OCI-LY7 (cell line): ENCODE results near the gene CACNA1I. TPM values are rescaled to one million over a fixed set of nuclear protein-coding genes. Genes with fewer than 3 reads are reported as not detected.

Source experiments
- BruUV-seq: library from RNA; stranded (reverse); fragments of 400-500 nt; replicated peaks from 2 replicates; lab custom pipeline; 2021; lab: Mats Ljungman, UMichigan
- CTCF ChIA-PET: fragments of 300-600 bp; sonication (Branson Sonifier 250); formaldehyde crosslinking; loops from one replicate; lab custom pipeline; 2022; ENCODE audit warnings: antibody characterized with exemption; ENCODE audit not compliant: unreplicated experiment; lab: Charles Lee
- POLR2A ChIA-PET: fragments of 300-600 bp; sonication (Branson Sonifier 250); formaldehyde crosslinking; loops from one replicate; lab custom pipeline; 2022; ENCODE audit warnings: antibody characterized with exemption; lab: Charles Lee
- DNase-seq: peaks from one replicate; pipeline ENCODE4 v3.0.0-alpha.2; 2015; ENCODE audit warnings: low spot score
- H2AFZ ChIP-seq: fragments of 200-600 bp; sonication (generic), shearing (Covaris generic); 2 replicates; pipeline ENCODE4 v1.6.1; 2014; ENCODE audit warnings: mild to moderate bottlenecking, antibody characterized with exemption, low read length, moderate library complexity
- H3K27ac ChIP-seq: fragments of 200-600 bp; sonication (generic); 2 replicates; pipeline ENCODE4 v1.5.1; 2014; ENCODE audit warnings: mixed run types, low read depth, mild to moderate bottlenecking, moderate library complexity, low read length, inconsistent platforms; ENCODE audit not compliant: poor library complexity, severe bottlenecking
- H3K36me3 ChIP-seq: fragments of 200-600 bp; sonication (generic); 2 replicates; pipeline ENCODE4 v1.6.1; 2014; ENCODE audit warnings: mild to moderate bottlenecking, antibody characterized with exemption, low read length, moderate library complexity, mixed read lengths; ENCODE audit not compliant: insufficient read depth
- H3K4me1 ChIP-seq: fragments of 200-600 bp; sonication (generic); 2 replicates; pipeline ENCODE4 v1.5.1; 2014; ENCODE audit warnings: mild to moderate bottlenecking, low read length; ENCODE audit not compliant: insufficient read depth, poor library complexity, severe bottlenecking
- H3K4me2 ChIP-seq: fragments of 200-600 bp; sonication (generic); 2 replicates; pipeline ENCODE4 v1.6.1; 2014; ENCODE audit warnings: mild to moderate bottlenecking, low read length
- H3K4me3 ChIP-seq: fragments of 200-600 bp; sonication (generic); 2 replicates; pipeline ENCODE4 v1.5.1; 2014; ENCODE audit warnings: mild to moderate bottlenecking, low read depth, low read length; ENCODE audit not compliant: poor library complexity, severe bottlenecking
- H3K79me2 ChIP-seq: fragments of 200-600 bp; sonication (generic); 2 replicates; pipeline ENCODE4 v1.6.1; 2016; ENCODE audit warnings: low read depth, mild to moderate bottlenecking, low read length, moderate library complexity, mixed read lengths; ENCODE audit not compliant: insufficient read depth
- H3K9me2 ChIP-seq: fragments of 200-600 bp; sonication (generic); 2 replicates; pipeline ENCODE4 v1.6.1; 2016; ENCODE audit warnings: mild to moderate bottlenecking, low read length, mixed read lengths; ENCODE audit not compliant: insufficient read depth
- H3K9me3 ChIP-seq: fragments of 200-600 bp; sonication (generic); 2 replicates; pipeline ENCODE4 v1.6.1; 2014; ENCODE audit warnings: mild to moderate bottlenecking, mixed run types, low read length, mixed read lengths
- H4K20me1 ChIP-seq: fragments of 200-600 bp; sonication (generic); 2 replicates; pipeline ENCODE4 v1.6.1; 2014; ENCODE audit warnings: mild to moderate bottlenecking, antibody characterized with exemption, low read length, moderate library complexity, mixed read lengths; ENCODE audit not compliant: insufficient read depth
- EZH2phosphoT487 ChIP-seq: fragments of 200-600 bp; sonication (generic); IDR thresholded peaks from 2 replicates; pipeline ENCODE4 v1.6.1; 2018; ENCODE audit warnings: low read depth, borderline replicate concordance, mild to moderate bottlenecking, mixed run types, antibody characterized with exemption, low read length, moderate library complexity, mixed read lengths
- intact Hi-C: fragments of 100-400 bp; cut with micrococcal nuclease; formaldehyde crosslinking; loops from one replicate; pipeline ENCODE4 v1.10.0; 2022; ENCODE audit not compliant: unreplicated experiment
- total RNA-seq, 2 experiments: library from RNA; depleted of rRNA in 1 of 2; stranded (reverse); fragments of >200 nt in 1 of 2; shearing (Covaris generic) in 1 of 2; gene quantifications; 2 replicates each; pipeline ENCODE4 v1.2.3, GENCODE V29; 2014 to 2022
- TF ChIP-seq, protein P1 (sequence below): fragments of 200-600 bp; sonication (generic); conservative IDR thresholded peaks from 2 replicates; pipeline ENCODE4 v1.5.1; 2014; ENCODE audit warnings: mild to moderate bottlenecking, antibody characterized with exemption, low read length, moderate library complexity, mixed read lengths

CACNA1I gene
- total RNA-seq, 2 experiments from 2014 or later, result 0.03 TPM; not detected in 1

DNA sequence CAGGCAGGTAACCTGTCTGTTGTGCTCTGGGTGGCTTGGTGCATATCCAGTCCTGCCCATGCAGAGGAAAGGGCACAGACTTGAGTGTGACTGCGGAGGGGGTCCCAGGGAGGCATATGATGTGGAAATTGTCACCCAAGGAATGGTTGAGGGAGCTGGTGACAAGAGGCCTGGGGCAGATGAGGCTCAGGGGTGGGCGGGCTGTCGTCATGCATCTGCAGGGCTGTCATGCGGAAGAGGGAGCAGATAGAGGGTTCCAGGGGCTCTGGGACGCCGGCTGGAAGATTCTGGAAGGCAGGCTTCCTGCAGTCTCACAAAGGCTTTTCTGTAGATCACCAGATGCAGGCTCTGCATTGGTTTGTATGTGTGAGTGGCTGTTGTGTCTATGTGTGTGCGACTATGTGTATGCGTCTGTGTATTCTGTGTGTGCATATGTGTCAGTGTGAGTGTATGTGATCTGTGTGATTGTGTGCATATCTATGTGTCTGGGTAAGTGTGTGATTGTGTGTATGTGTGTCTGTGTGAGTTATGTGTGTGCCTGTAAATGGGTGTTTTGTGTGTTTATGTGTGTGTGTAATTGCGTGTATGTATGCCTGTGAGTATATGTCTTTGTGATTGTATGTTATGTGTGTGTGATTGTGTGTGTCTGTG is 7.6 kb upstream of the CACNA1I start:
- DNase-seq, result no peak
- Histone ChIP-seq H4K20me1 (no peaks in the 10 kb centered on the region), H3K4me1 (peaks cover 11% of the 10 kb centered on the region), H3K4me2 (no peak overlapping the region), H3K36me3 (no peaks in the 10 kb centered on the region), H3K79me2 (no peaks in the 10 kb centered on the region), H3K9me2 (no peaks in the 10 kb centered on the region), H3K4me3 (no peak overlapping the region), H3K9me3 (no peaks in the 10 kb centered on the region), H3K27ac (no peak overlapping the region), H2AFZ (no peak overlapping the region)
- no TSS peak for BruUV-seq
- intact Hi-C loops, result no loop called here
- ChIA-PET POLR2A (no interaction called here), CTCF (no interaction called here)
- TF ChIP-seq, protein P1, sequence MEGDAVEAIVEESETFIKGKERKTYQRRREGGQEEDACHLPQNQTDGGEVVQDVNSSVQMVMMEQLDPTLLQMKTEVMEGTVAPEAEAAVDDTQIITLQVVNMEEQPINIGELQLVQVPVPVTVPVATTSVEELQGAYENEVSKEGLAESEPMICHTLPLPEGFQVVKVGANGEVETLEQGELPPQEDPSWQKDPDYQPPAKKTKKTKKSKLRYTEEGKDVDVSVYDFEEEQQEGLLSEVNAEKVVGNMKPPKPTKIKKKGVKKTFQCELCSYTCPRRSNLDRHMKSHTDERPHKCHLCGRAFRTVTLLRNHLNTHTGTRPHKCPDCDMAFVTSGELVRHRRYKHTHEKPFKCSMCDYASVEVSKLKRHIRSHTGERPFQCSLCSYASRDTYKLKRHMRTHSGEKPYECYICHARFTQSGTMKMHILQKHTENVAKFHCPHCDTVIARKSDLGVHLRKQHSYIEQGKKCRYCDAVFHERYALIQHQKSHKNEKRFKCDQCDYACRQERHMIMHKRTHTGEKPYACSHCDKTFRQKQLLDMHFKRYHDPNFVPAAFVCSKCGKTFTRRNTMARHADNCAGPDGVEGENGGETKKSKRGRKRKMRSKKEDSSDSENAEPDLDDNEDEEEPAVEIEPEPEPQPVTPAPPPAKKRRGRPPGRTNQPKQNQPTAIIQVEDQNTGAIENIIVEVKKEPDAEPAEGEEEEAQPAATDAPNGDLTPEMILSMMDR, result no peak
- no peak for TF ChIP-seq EZH2phosphoT487

DNA sequence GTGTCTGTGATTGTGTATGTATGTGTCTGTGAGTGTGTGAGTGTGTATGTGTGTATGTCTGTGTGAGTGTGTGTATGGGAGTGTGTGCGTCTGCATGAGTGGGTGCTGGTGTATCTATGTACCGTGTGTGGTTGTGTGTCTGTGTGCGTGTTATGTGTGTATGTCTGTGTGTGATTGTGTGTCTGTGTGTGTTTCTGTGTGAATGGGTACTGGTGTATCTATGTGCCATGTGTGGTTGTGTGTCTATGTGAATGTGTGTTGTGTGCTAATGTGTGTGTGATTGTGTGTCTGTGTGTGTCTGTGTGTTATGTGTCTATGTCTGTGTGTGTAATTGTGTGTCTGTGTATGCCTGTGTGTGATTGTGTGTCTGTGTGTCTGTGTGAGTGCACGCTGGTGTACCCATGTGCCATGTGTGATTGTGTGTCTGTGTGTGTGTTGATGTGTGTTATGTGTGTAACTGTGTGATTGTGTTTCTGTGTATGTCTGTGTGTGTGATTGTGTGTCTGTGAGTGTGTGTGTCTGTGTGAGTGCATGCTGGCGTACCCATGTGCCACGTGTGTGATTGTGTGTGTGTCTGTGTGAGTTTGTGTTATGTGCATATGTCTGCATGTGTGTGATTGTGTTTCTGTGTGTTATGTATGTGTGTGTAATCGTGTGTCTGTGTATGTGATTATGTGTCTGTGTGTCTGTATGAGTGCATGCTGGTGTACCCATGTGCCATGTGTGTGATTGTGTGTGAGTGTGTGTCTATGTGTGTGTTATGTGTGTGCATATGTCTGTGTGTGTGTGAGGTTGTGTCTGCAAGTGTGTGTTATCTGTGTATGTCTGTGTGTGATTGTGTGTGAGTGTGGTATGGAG is 6.8 kb upstream of the CACNA1I start:
- Histone ChIP-seq H3K79me2 (no peaks in the 10 kb centered on the region), H4K20me1 (no peaks in the 10 kb centered on the region), H3K4me3 (no peak overlapping the region), H2AFZ (no peak overlapping the region), H3K27ac (no peak overlapping the region), H3K36me3 (no peaks in the 10 kb centered on the region), H3K4me2 (no peak overlapping the region), H3K9me3 (no peaks in the 10 kb centered on the region), H3K4me1 (peaks cover 16% of the 10 kb centered on the region), H3K9me2 (no peaks in the 10 kb centered on the region)
- TF ChIP-seq, protein P1, result no peak
- no peak for TF ChIP-seq EZH2phosphoT487
- CTCF ChIA-PET, result no interaction called here
- no peak for DNase-seq
- intact Hi-C loops, result no loop called here
- no TSS peak for BruUV-seq
- POLR2A ChIA-PET, result no interaction called here

DNA sequence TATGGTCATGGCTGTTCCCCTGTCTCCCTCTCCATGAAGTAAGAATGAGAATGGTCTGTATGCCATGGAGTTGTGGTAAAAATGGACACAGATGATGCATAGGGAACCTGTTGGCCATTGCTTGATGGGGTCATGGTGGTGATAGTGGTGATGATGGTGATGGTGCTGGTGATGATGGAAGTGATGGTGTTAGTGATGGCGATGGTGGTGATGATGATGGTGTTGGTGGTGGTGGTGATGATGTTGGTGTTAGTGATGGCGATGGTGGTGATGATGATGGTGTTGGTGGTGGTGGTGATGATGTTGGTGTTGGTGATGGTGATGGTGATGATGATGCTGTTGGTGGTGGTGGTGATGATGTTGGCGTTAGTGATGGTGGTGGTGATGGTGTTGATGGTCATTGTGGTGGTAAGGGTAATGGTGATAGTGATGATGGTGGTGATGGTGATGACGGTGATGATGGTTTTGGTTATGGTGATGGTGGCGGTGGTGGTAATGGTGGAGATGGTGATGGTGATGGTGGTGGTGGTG is 5.1 kb upstream of the CACNA1I start:
- Histone ChIP-seq H3K36me3 (no peaks in the 10 kb centered on the region), H3K4me3 (no peak overlapping the region), H3K79me2 (no peaks in the 10 kb centered on the region), H3K9me2 (no peaks in the 10 kb centered on the region), H3K9me3 (no peaks in the 10 kb centered on the region), H3K4me2 (no peak overlapping the region), H3K4me1 (peaks cover 28% of the 10 kb centered on the region), H4K20me1 (no peaks in the 10 kb centered on the region), H3K27ac (no peak overlapping the region), H2AFZ (no peak overlapping the region)
- CTCF ChIA-PET, result no interaction called here
- POLR2A ChIA-PET, result no interaction called here
- BruUV-seq, result no TSS peak
- no peak for DNase-seq
- intact Hi-C loops, result no loop called here
- no peak for TF ChIP-seq EZH2phosphoT487
- TF ChIP-seq, protein P1, result no peak
